Measurements from ENCODE around the gene ERCC8. TPM values are rescaled to one million over a fixed set of nuclear protein-coding genes. Genes with fewer than 3 reads are reported as not detected.
A peak's percentile ranks its signal among the peaks of the same experiment; 100 is the strongest.

The ERCC8 gene
- total and polyA plus RNA-seq, 9 of the 15 experiments (the other 6 are each of a cell fraction or from before 2014, with no cell fraction given) = 10.1 to 41.8 (median 24.4) TPM

- 100% methylated on average over 2 of the region's 2 CpGs for WGBS (ENCODE audit: insufficient coverage, low coverage, missing lambda C conversion rate)
- CTCF ChIA-PET (ENCODE audit: low intra/inter-chr PET ratio) = no interaction called here
- H3K4me3 ChIP-seq = no peak overlapping the region
- H3K9me1 ChIP-seq (ENCODE audit: control insufficient read depth, insufficient read depth, low read length) = no peaks in the 10 kb centered on the region
- H2AFZ ChIP-seq (ENCODE audit: low read depth, low read length) = no peak overlapping the region
- intact Hi-C loops (cut with micrococcal nuclease) = no loop called here
- ATAC-seq (no peak), DNase-seq (ENCODE audit: extremely low read depth in 1 of 4, low spot score in 3 of 4) (peak in 1 of 4 experiments; percentile 29), FAIRE-seq (no peak)
- H3K27me3 ChIP-seq (ENCODE audit: control insufficient read depth in 2 of 2, insufficient read depth in 2 of 2, low read length in 2 of 2) = no peaks in the 10 kb centered on the region
- H3K36me3 ChIP-seq (ENCODE audit: control insufficient read depth, insufficient read depth, low read length) = peaks cover 3% of the 10 kb centered on the region; the same call in 1 of the 3 replicates
- POLR2A ChIA-PET = no interaction called here
- no peaks in the 10 kb centered on the region for H3K4me1 ChIP-seq (replicated peaks in 1 of 2; ENCODE audit: control insufficient read depth in 2 of 2, insufficient read depth in 2 of 2, low read length in 2 of 2)
- H4K20me1 ChIP-seq (replicated peaks; ENCODE audit: control insufficient read depth, insufficient read depth, low read length) = no peaks in the 10 kb centered on the region
- BruUV-seq (replicated peaks) = no TSS peak
- no peak overlapping the region for H3K27ac ChIP-seq (ENCODE audit: extremely low read depth, low read depth, low read length)
- H3K4me2 ChIP-seq (ENCODE audit: insufficient read depth, low read length) = no peak overlapping the region
- in situ Hi-C loops (cut with MboI) = no loop called here
- H3K9me3 ChIP-seq (replicated peaks; ENCODE audit: control insufficient read depth, insufficient read depth, low read depth, low read length) = peaks cover 9% of the 10 kb centered on the region
- H3K79me2 ChIP-seq (ENCODE audit: control insufficient read depth, insufficient read depth, low read length) = no peaks in the 10 kb centered on the region
- no peak overlapping the region for H3K9ac ChIP-seq (ENCODE audit: insufficient read depth in 1 of 2, low read depth in 2 of 2, low read length in 2 of 2)
- no peak for TF ChIP-seq ZBTB17 (CRISPR knock-in tag; IDR thresholded peaks at IDR 0.05)
- no peak for TF ChIP-seq NFRKB (IDR thresholded peaks at IDR 0.05; ENCODE audit: low read depth)
- no peak for TF ChIP-seq KLF1 (tag; IDR thresholded peaks at IDR 0.05)
- TF ChIP-seq, protein P1, sequence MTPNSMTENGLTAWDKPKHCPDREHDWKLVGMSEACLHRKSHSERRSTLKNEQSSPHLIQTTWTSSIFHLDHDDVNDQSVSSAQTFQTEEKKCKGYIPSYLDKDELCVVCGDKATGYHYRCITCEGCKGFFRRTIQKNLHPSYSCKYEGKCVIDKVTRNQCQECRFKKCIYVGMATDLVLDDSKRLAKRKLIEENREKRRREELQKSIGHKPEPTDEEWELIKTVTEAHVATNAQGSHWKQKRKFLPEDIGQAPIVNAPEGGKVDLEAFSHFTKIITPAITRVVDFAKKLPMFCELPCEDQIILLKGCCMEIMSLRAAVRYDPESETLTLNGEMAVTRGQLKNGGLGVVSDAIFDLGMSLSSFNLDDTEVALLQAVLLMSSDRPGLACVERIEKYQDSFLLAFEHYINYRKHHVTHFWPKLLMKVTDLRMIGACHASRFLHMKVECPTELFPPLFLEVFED (CRISPR knock-in tag; conservative IDR thresholded peaks at IDR 0.05) = no peak
- no peak for TF ChIP-seq ZNF253 (CRISPR knock-in tag; conservative IDR thresholded peaks at IDR 0.05)
- TF ChIP-seq, protein P2, sequence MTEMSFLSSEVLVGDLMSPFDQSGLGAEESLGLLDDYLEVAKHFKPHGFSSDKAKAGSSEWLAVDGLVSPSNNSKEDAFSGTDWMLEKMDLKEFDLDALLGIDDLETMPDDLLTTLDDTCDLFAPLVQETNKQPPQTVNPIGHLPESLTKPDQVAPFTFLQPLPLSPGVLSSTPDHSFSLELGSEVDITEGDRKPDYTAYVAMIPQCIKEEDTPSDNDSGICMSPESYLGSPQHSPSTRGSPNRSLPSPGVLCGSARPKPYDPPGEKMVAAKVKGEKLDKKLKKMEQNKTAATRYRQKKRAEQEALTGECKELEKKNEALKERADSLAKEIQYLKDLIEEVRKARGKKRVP (CRISPR knock-in tag; IDR thresholded peaks at IDR 0.05) = no peak
- TF ChIP-seq U2AF2 (optimal IDR thresholded peaks at IDR 0.05; ENCODE audit: low read depth, low read length) = no peak
- 0 out of 2 replicates have a peak, but pooled peaks have one; percentile 25 for TF ChIP-seq XRCC3 (IDR thresholded peaks at IDR 0.05)
- no peak for TF ChIP-seq ZBTB8A (IDR thresholded peaks at IDR 0.05; ENCODE audit: partially characterized antibody)
- TF ChIP-seq ELF1 (tag; IDR thresholded peaks at IDR 0.05) = no peak
- no peak for TF ChIP-seq MTF1 (CRISPR knock-in tag; IDR thresholded peaks at IDR 0.05; ENCODE audit: borderline replicate concordance)
- peak; percentile 96 for TF ChIP-seq TRIM28 (IDR thresholded peaks at IDR 0.05)
- peak; percentile 88 for TF ChIP-seq ZNF280A (IDR thresholded peaks at IDR 0.05; ENCODE audit: low read depth, partially characterized antibody)
- TF ChIP-seq, protein P3, sequence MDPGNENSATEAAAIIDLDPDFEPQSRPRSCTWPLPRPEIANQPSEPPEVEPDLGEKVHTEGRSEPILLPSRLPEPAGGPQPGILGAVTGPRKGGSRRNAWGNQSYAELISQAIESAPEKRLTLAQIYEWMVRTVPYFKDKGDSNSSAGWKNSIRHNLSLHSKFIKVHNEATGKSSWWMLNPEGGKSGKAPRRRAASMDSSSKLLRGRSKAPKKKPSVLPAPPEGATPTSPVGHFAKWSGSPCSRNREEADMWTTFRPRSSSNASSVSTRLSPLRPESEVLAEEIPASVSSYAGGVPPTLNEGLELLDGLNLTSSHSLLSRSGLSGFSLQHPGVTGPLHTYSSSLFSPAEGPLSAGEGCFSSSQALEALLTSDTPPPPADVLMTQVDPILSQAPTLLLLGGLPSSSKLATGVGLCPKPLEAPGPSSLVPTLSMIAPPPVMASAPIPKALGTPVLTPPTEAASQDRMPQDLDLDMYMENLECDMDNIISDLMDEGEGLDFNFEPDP (CRISPR knock-in tag; IDR thresholded peaks at IDR 0.05) = no peak
- no peak for TF ChIP-seq E4F1 (CRISPR knock-in tag; IDR thresholded peaks at IDR 0.05; ENCODE audit: borderline replicate concordance)
- TF ChIP-seq CBX3 (IDR thresholded peaks at IDR 0.05; ENCODE audit: borderline replicate concordance in 1 of 2, low read length in 2 of 2) = peak in 1 of 2 experiments; percentile 92; a peak in 1 of 3 replicates
These were observed 48.6 kb upstream of the ERCC8 start for GRCh38 chr5:60993425-60993824.

Data from K562 (cell line).